ENCODE measurements around the gene NUDCD2.
"Not testable (repeated sequence)": the region's sequence is repeated elsewhere in the genome, so short reads cannot be mapped to it uniquely, and the experiment has no call there.

Gene NUDCD2

GRCh38 chr5:163433271-163433670 is 26.6 kb downstream of the NUDCD2 start:
- no peak for DNase-seq

GRCh38 chr5:163432544-163432943 is 27.4 kb downstream of the NUDCD2 start:
- no peak for DNase-seq

- DNase-seq, result not testable (repeated sequence)
Observed at GRCh38 chr5:163426128-163426527, 33.8 kb downstream of the NUDCD2 start.

GRCh38 chr5:163424836-163425235 is 35.1 kb downstream of the NUDCD2 start:
- DNase-seq, result no peak

- not testable (repeated sequence) for DNase-seq
Observed at GRCh38 chr5:163415673-163416072, 44.2 kb downstream of the NUDCD2 start.

- DNase-seq, result no peak
Observed at GRCh38 chr5:163410505-163410904, 49.4 kb downstream of the NUDCD2 start.

- no peak for DNase-seq
Observed at GRCh38 chr5:163409384-163409783, 50.5 kb downstream of the NUDCD2 start.

GRCh38 chr5:163408311-163408923 is 51.5 kb downstream of the NUDCD2 start:
- DNase-seq, result peak in 51 of 56 donors; percentile 4 to 80 (median 45)

GRCh38 chr5:163407034-163407655 is 52.8 kb downstream of the NUDCD2 start:
- no peak for DNase-seq

GRCh38 chr5:163404364-163405173 is 55.3 kb downstream of the NUDCD2 start:
- DNase-seq, result no peak

- no peak for DNase-seq
Observed at GRCh38 chr5:163402007-163402406, 57.9 kb downstream of the NUDCD2 start.

GRCh38 chr5:163401271-163401670 is 58.6 kb downstream of the NUDCD2 start:
- no peak for DNase-seq

GRCh38 chr5:163399923-163400322 is 60.0 kb downstream of the NUDCD2 start:
- no peak for DNase-seq

- no peak for DNase-seq
Observed at GRCh38 chr5:163397354-163397753, 62.5 kb downstream of the NUDCD2 start.

- not testable (repeated sequence) for DNase-seq
Observed at GRCh38 chr5:163396818-163397340, 63.0 kb downstream of the NUDCD2 start.
